Measurements from ENCODE around the gene KCTD10. TPM values are rescaled to one million over a fixed set of nuclear protein-coding genes. Genes with fewer than 3 reads are reported as not detected.
A peak's percentile ranks its signal among the peaks of the same experiment; 100 is the strongest.
"Not testable (repeated sequence)": the region's sequence is repeated elsewhere in the genome, so short reads cannot be mapped to it uniquely, and the experiment has no call there.

KCTD10 gene
- total RNA-seq, 4 donors from 2014 or later = 90.7 to 115 (median 104) TPM

- no peak for DNase-seq (ENCODE audit: extremely low spot score)
- Histone ChIP-seq H3K9me3 (no peaks in the 10 kb centered on the region), H3K27me3 (no peaks in the 10 kb centered on the region), H3K4me3 (no peak overlapping the region), H3K4me1 (peaks cover 32 to 45% (median 38%) of the 10 kb centered on the region in 4 donors), H3K27ac (replicated peaks in 1 of 4) (no peak overlapping the region), H3K36me3 (peaks cover 8 to 27% (median 22%) of the 10 kb centered on the region in 4 donors)
- TF ChIP-seq CTCF (IDR thresholded peaks at IDR 0.05) = no peak
- WGBS = 64% methylated on average over 1 of the region's 1 CpG
- intact Hi-C loops (cut with DNase I) = no loop called here
Observed at GRCh38 chr12:109479761-109480160, 2.7 kb upstream of the KCTD10 start.

DNA sequence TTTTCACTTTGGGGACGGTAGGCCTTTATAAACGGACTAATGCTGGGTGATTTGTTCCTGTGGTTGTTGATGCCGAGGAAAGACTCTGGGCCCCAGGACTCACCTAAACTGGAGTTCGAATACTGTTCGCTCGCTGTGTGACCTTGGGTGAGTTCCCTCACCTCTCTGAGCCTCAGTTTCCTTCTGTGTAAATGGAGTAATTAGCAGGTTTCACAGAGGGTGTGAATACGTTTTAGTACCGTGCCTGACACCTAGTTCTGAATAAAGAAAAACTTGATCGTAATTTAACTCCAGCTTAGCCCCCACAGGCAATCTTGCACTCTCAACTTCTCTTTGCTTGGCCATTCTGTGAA is 839 bp upstream of the KCTD10 start:
- Histone ChIP-seq H3K9me3 (no peaks in the 10 kb centered on the region), H3K4me1 (peaks cover 45 to 63% (median 57%) of the 10 kb centered on the region in 4 donors), H3K27me3 (no peaks in the 10 kb centered on the region), H3K27ac (replicated peaks in 1 of 4) (peak overlapping the region; percentile 93 to 99 (median 96)), H3K36me3 (peaks cover 0 to 18% (median 10%) of the 10 kb centered on the region in 4 donors), H3K4me3 (peak overlapping the region; percentile 78 to 95 (median 85))
- no peak for TF ChIP-seq CTCF (IDR thresholded peaks at IDR 0.05)
- TF ChIP-seq POLR2A (IDR thresholded peaks at IDR 0.05; ENCODE audit: low read depth) = no peak
- TF ChIP-seq POLR2AphosphoS5 (IDR thresholded peaks at IDR 0.05) = no peak
- TF ChIP-seq EP300 (IDR thresholded peaks at IDR 0.05) = no peak
- WGBS = 2% methylated on average over 3 of the region's 9 CpGs
- DNase-seq (ENCODE audit: extremely low spot score) = no peak
- intact Hi-C loops (cut with DNase I) = loop anchor here (2.0 kb wide), 1 partner anchor 45 kb away; no protein-coding TSS in a partner anchor

- peaks cover 45 to 75% (median 68%) of the 10 kb centered on the region in 4 donors for H3K4me1 ChIP-seq
- under 1% methylated on average over 11 of the region's 11 CpGs for WGBS
- intact Hi-C loops (cut with DNase I) = loop anchor here (2.0 kb wide), 1 partner anchor 44 kb away; no protein-coding TSS in a partner anchor
Observed at GRCh38 chr12:109476807-109477184, 304 bp downstream of the KCTD10 start.

DNA sequence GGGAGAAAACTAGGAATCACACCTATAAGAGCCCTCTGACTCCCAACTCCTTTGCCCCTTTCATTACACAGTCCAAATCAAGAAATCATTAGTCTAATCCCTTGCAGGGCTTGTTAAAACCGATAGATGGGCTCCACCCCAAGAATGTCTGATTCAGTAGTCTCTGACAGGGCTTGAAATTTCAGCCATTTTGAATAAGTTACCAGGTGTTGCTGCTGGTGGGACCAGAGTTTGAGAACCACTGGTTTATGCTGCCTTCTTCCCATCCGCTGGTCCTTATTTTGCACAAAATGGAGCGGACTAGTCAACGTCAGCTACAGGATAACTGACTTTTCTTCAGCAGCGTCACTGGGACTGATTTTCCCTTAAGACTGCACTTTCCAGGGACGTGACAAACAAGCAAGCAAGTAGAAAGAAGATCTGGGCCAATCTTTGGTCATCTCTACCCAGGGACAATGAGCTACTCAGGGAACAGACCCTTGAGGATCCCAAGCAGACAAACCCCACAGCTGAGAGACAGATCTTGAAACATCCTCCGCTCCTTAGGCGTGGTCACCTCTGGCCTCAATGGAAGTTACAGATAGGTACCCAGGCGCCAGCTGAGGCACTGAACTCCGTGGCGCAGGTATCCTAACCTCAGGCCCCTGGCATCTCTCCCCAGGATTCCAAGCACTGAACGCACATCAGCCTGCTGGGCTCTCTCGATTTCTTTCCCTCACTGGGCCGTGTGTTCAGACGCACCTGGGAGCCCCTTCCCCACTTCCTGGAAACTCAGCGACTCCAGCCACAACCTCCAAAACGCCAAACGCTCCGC is 900 bp downstream of the KCTD10 start:
- Histone ChIP-seq H3K36me3 (peaks cover 0 to 19% (median 6%) of the 10 kb centered on the region in 4 donors), H3K9me3 (no peaks in the 10 kb centered on the region)
- no peak for TF ChIP-seq POLR2A (IDR thresholded peaks at IDR 0.05; ENCODE audit: low read depth)

More at GRCh38 chr12:109476807-109477184, 304 bp downstream of the KCTD10 start:
- no peak for DNase-seq (ENCODE audit: extremely low spot score)
- TF ChIP-seq POLR2A (IDR thresholded peaks at IDR 0.05; ENCODE audit: low read depth) (no peak), CTCF (IDR thresholded peaks at IDR 0.05) (no peak), EP300 (IDR thresholded peaks at IDR 0.05) (no peak), POLR2AphosphoS5 (IDR thresholded peaks at IDR 0.05) (no peak)
- peak overlapping the region; percentile 78 to 95 (median 85) for H3K4me3 ChIP-seq
- no peaks in the 10 kb centered on the region for H3K9me3 ChIP-seq
- H3K27me3 ChIP-seq = no peaks in the 10 kb centered on the region
- H3K36me3 ChIP-seq = peaks cover 0 to 14% (median 5%) of the 10 kb centered on the region in 4 donors
- H3K27ac ChIP-seq (replicated peaks in 1 of 4) = peak overlapping the region; percentile 93 to 99 (median 96)

GRCh38 chr12:109475121-109475520 is 2.0 kb downstream of the KCTD10 start:
- intact Hi-C loops (cut with DNase I) = no loop called here
- peaks cover 54 to 88% (median 85%) of the 10 kb centered on the region in 4 donors for H3K4me1 ChIP-seq

More for the DNA sequence above, 900 bp downstream of the KCTD10 start:
- no peak for DNase-seq (ENCODE audit: extremely low spot score)
- Histone ChIP-seq H3K27ac (replicated peaks in 1 of 4) (peak overlapping the region; percentile 93 to 99 (median 96)), H3K4me3 (peak overlapping the region; percentile 78 to 95 (median 85)), H3K27me3 (no peaks in the 10 kb centered on the region), H3K4me1 (peaks cover 45 to 81% (median 74%) of the 10 kb centered on the region in 4 donors)
- intact Hi-C loops (cut with DNase I) = loop anchor here (2.0 kb wide), 1 partner anchor 43 kb away; no protein-coding TSS in a partner anchor
- WGBS = 15% methylated on average over 17 of the region's 19 CpGs

GRCh38 chr12:109473526-109474270 is 3.4 kb downstream of the KCTD10 start:
- intact Hi-C loops (cut with DNase I); H3K9me3 ChIP-seq; H3K4me3 ChIP-seq; DNase-seq (ENCODE audit: extremely low spot score); H3K27me3 ChIP-seq: not testable (repeated sequence)
- peak overlapping the region; percentile 31 to 99 (median 96) for H3K27ac ChIP-seq (replicated peaks in 1 of 4)
- 87% methylated on average over 16 of the region's 16 CpGs for WGBS
- peaks cover 0 to 35% (median 23%) of the 10 kb centered on the region in 4 donors for H3K36me3 ChIP-seq
- peaks cover 61 to 88% (median 84%) of the 10 kb centered on the region in 4 donors for H3K4me1 ChIP-seq

More at GRCh38 chr12:109475121-109475520, 2.0 kb downstream of the KCTD10 start:
- Histone ChIP-seq H3K27me3 (no peaks in the 10 kb centered on the region), H3K4me3 (peak overlapping the region; percentile 78 to 95 (median 85)), H3K9me3 (no peaks in the 10 kb centered on the region), H3K27ac (replicated peaks in 1 of 4) (peak overlapping the region; percentile 93 to 99 (median 96)), H3K36me3 (peaks cover 0 to 24% (median 11%) of the 10 kb centered on the region in 4 donors)
- TF ChIP-seq POLR2AphosphoS5 (IDR thresholded peaks at IDR 0.05) (no peak), EP300 (IDR thresholded peaks at IDR 0.05) (no peak), CTCF (IDR thresholded peaks at IDR 0.05) (no peak), POLR2A (IDR thresholded peaks at IDR 0.05; ENCODE audit: low read depth) (no peak)
- WGBS = 87% methylated on average over 7 of the region's 7 CpGs
- no peak for DNase-seq (ENCODE audit: extremely low spot score)
